Measurements from ENCODE around the gene PSMD1. TPM values are rescaled to one million over a fixed set of nuclear protein-coding genes. Genes with fewer than 3 reads are reported as not detected.

Gene PSMD1
- 127 and 136 TPM in 2 replicates for total RNA-seq

GRCh38 chr2:231056453-231057416 is at the start of gene PSMD1:
Gene PSMD1 (plus strand): TSS chr2:231056867. CDS start chr2:231057026, 159 bp downstream.

GRCh38 chr2:231037202-231037730 is 19.4 kb upstream of the PSMD1 start, which contains the start of gene C2orf72:
Gene C2orf72 (plus strand): TSS chr2:231037523. CDS start chr2:231037566, 43 bp downstream.

GRCh38 chr2:231124838-231125568 is 68.3 kb downstream of the PSMD1 start, which contains the start of gene HTR2B:
Gene HTR2B (minus strand): TSS chr2:231125042. CDS start chr2:231123764, 1,278 bp downstream.

GRCh38 chr2:231198291-231199173 is 141.9 kb downstream of the PSMD1 start, which contains the start of gene ARMC9:
Gene ARMC9 (plus strand): TSS chr2:231198631. CDS start chr2:231206239, 7,608 bp downstream.

Other genes with a start within 250 kb of the PSMD1 start
- gene ITM2C, start 191.9 kb upstream of the PSMD1 start, total RNA-seq: 97.6 and 110 TPM in 2 replicates
- not detected in 2 replicates for gene GPR55, start 131.6 kb upstream of the PSMD1 start, total RNA-seq
- gene SPATA3, start 60.7 kb upstream of the PSMD1 start, total RNA-seq: not detected in 2 replicates
- gene C2orf72, start 19.3 kb upstream of the PSMD1 start, total RNA-seq: under 0.01 and 0.83 TPM in 2 replicates
- 6.0 and 10.8 TPM in 2 replicates for gene HTR2B, start 68.2 kb downstream of the PSMD1 start, total RNA-seq
- gene ARMC9, start 141.8 kb downstream of the PSMD1 start, total RNA-seq: 55.5 and 72.9 TPM in 2 replicates